H1 (cell line): ENCODE results near the gene COL5A1. TPM values are rescaled to one million over a fixed set of nuclear protein-coding genes. Genes with fewer than 3 reads are reported as not detected.

Experiments used
- BCL11A ChIP-seq, 2 experiments: IDR thresholded peaks; one replicate each; pipeline ENCODE4 v1.6.1; 2011; ENCODE audit warnings: low read depth in 2 of 2, low read length in 2 of 2, mild to moderate bottlenecking in 2 of 2
- SAP30 ChIP-seq: fragments of 300-600 bp; sonication (generic); IDR thresholded peaks from 2 replicates; pipeline ENCODE4 v1.7.1; 2012; ENCODE audit warnings: low read length, moderate library complexity, mild to moderate bottlenecking, inconsistent platforms; ENCODE audit not compliant: insufficient read depth, insufficient replicate concordance
- SUZ12 ChIP-seq: fragments of 200-600 bp; sonication (generic); IDR thresholded peaks from 2 replicates; pipeline ENCODE4 v1.6.1; 2012; ENCODE audit warnings: mild to moderate bottlenecking, inconsistent platforms, low read length, moderate library complexity, mixed read lengths
- polyA plus RNA-seq, 7 experiments: library from polyadenylated mRNA; depleted of rRNA in 3 of 7; stranded (reverse) in 5 of 7; unstranded in 2 of 7; fragments of >200 nt in 5 of 7; fragments of 200-250 nt in 2 of 7; gene quantifications; 1 replicate in 5 of 7; 2 replicates in 1 of 7; 4 replicates in 1 of 7; pipeline versions ENCODE4 v1.2.1 to v1.2.3, GENCODE V29; 2011 to 2013; ENCODE audit warnings: missing spikeins in 2 of 7, mixed read lengths in 2 of 7
- total RNA-seq: library from RNA; stranded (reverse); fragmentation: NEBNext Ultra II Directional; extraction: Animal tissue kit (Norgen Biotek cat#: 25700); gene quantifications from 2 replicates; pipeline ENCODE4 v1.2.1, GENCODE V29; 2021

Gene COL5A1
- total and polyA plus RNA-seq, 2 of the 8 experiments (the other 6 are each of a cell fraction or from before 2014, with no cell fraction given) = 3.8 to 12.0 TPM

DNA sequence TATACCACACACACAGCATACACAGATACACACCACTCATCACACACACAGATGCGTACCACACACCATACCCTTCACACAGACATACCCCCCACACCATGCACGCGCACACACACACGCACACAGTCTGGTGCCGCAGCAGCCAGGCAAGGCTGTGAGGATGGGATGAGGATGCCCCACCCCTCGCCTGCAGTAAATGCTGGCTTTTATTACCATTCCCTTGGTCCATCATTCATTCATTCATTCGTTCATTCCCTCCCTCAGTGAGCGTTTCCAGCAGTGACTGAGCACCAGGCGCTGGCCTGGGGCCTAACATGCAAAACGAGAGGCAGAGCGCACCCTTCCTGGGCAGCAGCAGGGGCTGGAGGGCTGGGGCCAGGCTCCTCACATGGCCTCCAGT lies 187.3 kb downstream of the COL5A1 start (continued):
- TF ChIP-seq SUZ12 = no peak
- no peak for TF ChIP-seq SAP30
- no peak for TF ChIP-seq BCL11A (IDR thresholded peaks at IDR 0.05; ENCODE audit: low read depth in 2 of 2, low read length in 2 of 2)
- TF ChIP-seq, all 59 proteins: peak for 0
